Inflammatory macrophage treated with lipopolysaccharide for 4 hours (primary cell): Measurements from ENCODE around the gene FAM25C.
"Not testable (repeated sequence)": the region's sequence is repeated elsewhere in the genome, so short reads cannot be mapped to it uniquely, and the experiment has no call there.

ENCODE experiments used
- DNase-seq: peaks from one replicate; pipeline ENCODE4 v3.0.0-alpha.2; 2020

FAM25C gene

DNA sequence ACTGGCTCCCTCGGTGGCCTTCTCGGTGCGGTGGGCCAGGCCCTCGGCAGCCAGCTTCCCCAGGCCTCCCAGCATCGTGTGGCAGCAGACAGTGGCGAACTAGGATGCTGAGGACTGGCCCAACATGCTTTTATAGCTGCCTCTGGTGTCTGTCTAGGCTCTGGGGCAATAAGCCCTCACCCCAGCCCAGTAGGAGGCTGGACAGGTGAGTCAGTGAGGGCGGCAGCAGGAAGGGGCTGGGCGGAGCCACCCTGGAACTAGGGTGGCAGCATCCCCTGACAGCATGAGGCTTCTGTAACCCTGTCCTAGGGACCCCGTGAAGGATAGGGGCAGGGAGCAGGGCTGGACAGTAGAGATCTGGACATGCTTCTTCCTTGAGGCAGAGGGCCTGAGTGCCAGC, at the start of gene FAM25C:
FAM25C (minus strand) TSS at position 101 of the 400 bp plus-strand sequence; CDS start at position 75, 26 bp downstream.
- not testable (repeated sequence) for DNase-seq

DNA sequence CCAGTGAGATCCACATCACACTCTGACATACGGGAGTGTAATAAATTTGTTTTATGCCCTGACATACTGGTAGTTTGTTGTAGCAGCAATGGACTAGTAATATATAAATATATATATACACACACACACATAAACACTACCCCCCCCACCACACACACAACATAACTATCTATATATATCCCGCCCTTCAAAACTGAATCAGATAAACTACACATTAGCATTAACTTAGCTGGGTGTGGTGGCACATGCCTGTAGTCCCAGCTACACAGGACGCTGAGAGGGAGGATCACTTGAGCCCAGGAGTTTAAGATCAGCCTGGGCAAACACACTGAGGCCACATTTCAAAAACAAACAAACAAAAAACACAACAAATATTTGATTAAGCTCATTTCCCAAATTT, 45.0 kb upstream of the FAM25C start:
- not testable (repeated sequence) for DNase-seq

DNA sequence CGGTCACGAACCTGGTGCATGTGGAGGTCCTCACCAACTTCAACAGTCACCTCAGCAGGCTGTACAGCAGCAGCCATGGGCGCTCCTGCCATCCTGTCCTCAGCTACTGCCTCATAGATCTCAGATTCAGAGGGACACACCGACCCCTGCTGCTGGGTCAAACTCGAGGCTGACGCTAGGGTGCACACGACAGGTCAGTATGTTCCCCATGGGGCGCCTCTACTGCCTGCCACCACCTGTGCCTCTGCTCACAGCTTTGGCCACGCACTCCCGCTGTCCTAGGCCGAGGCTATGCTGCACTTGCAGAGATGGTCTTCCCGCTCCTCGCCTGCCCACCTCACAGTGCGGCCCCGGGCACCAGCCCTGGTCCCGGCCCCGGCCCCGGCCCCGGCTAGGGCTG, 31.8 kb upstream of the FAM25C start:
- DNase-seq, result not testable (repeated sequence)

DNA sequence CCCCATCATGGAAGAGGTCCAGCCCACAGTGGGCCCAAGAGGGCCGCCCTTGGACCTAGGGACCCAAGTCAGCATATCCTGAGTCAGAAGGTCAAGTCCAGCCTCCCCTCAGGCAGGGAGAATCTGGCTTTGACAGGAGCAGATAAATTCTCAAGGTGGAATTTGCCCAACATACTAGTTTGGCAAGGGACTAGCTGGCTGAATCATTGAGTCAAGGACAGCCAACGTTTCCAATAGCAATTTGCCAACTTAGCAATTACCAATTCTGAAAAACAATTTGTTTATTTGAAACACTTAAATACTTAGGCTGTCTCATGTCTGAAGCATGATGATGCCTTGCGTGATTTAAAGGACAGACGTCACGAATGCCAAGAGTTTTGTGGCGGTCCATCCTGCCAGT, 2.7 kb upstream of the FAM25C start:
- not testable (repeated sequence) for DNase-seq

DNA sequence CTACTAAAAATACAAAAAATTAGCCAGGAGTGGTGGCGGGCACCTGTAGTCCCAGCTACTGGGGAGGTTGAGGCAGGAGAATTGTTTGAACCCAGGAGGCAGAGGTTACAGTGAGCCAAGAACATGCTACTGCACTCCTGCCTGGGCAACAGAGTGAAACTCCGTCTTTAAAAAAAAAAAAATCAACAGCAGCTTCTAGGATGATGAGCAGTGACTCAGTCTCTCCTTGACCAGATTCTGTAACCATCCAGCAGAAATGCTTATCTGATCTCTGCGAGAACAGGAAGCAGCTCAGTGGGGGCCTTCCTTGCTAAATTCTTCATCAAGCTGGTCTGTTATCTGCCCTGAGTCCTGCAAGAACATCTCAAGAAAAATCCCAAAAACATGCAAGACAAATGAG, 5.5 kb downstream of the FAM25C start:
- peak; percentile 0 for DNase-seq

DNA sequence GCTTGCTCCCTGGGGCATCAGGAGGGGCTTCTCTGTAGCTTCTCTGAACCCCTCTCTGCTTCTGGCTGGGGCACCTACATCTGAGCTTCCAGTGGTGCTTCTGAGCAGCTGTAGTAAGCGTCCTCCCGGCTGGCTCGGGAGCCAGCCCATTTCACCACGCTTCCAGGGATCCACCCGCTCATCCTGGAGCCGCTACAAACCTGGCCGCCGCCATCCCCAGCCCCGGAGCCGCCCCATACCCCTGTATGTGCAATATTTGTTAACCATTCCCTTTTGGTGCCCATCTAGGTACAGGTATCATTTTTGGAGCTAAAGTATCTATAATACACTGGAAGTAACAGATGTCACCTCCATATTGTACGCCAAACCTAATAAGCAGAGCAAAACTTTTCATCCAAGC, 7.0 kb downstream of the FAM25C start:
- DNase-seq, result not testable (repeated sequence)

DNA sequence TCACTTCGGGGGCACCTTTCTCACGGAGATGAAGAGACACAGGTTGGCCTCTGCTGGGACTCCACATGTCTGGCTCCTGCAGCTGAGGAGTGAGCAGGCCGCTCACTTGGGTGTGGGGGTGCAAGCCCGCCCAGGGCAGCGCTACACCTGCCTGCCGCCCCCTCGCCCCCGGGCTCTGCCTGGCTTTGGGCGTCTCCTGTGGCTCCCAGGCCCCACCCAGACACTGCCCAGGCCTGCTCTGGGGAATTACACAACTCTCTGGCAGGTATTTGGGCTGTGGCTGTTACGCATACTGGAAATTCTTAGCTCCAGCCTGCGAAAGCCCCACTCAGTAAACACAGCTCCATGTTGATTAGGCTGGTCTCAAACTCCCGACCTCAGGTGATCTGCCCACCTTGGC, 7.9 kb downstream of the FAM25C start:
- not testable (repeated sequence) for DNase-seq

DNA sequence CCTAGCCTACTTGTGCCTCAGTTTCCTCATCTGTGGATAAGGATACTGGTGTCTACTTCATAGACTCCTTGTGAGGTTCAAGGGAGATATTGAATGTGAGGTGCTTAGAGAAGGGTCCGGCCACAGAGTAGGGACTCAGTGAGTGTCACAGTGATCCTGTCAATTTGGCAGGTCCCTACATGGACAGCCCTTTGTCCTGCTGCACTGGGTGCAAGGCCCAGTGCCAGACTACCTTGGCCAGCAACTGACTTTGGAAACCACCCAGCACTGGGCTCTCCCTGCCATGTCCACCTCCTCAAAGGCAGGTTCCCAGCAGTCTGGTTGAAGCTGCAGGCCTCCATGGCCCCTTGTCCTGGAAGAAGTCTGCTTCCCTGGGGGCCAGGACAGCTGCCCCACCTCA, 9.5 kb downstream of the FAM25C start:
- DNase-seq, result not testable (repeated sequence)

DNA sequence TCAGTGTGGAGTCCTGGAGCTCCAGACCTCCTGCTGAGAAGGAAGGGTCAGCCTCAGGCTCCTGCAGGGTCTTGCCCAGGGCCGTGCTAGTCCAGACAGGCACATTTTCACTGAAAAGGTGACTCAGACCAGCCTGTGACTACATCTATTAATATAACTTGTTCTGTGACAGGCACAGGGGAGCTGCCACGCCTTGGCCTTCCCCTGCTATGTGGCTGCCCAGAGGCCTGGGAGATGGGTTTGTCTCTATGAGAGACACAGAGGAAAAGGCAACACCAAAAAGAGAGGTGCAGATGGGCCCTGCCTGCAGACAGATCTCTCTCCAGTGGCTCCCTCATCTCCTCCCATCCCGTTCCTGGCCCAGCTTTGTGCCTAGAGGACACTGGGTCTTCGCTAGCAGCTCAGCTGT, 10.0 kb downstream of the FAM25C start:
- not testable (repeated sequence) for DNase-seq

DNA sequence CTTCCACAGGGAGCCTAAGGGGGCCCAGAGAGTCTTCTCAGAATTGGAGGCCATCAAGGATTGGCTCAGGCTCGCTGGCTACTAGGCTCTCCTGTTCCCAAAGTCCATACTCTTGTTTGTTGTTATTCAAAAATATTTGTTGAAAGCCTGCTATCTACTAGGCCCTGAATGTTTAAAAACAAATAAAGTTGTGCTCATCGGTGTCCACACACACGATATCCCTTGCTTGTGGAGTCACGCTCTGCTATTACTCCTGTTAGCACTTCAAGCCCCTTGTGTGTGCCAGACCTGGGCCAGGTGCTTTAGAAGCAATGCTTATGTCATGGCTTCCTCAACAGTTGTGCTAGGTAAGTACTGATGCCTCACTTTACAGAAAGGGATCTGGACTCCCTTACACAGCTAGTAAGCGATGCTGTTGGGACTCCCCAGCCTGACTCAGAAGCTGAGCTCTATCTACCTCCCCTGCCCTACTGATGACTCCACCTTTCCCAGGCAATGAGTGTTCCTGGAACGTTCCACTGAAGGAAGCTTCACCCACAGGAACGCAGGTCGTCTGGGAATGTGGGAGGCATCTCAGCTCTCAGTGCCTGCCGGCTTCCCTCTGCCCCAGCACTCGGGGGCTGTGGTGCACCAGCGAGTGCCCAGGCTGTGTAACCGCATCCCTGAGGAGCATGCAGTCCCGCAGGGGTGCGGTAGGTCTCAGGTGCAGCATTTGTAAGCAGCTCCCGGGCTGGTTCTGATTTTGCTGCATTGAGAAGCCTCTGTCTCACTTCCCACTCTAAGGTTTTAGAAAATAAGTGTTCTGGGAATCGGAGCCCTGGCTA, 10.7 kb downstream of the FAM25C start:
- not testable (repeated sequence) for DNase-seq

DNA sequence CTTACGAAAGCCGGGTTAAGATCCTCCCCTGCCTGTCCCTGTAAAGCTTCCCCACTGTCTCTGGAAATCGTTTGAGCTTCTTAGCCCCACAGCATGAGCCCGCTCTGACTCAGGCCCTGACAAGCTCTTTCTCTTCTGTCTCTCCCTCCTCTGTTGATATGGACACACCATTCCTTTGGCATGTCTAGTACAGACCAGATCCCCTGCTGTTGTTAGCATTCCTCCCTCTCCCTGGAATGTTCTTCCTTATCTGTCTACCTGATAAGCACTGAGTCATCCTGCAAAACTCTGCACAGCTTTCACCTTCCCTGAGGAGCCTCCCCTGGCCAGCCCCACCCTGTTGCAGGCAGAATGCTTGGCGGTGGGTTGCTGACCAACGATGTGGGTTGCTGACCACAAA, 11.6 kb downstream of the FAM25C start:
- DNase-seq, result not testable (repeated sequence)

DNA sequence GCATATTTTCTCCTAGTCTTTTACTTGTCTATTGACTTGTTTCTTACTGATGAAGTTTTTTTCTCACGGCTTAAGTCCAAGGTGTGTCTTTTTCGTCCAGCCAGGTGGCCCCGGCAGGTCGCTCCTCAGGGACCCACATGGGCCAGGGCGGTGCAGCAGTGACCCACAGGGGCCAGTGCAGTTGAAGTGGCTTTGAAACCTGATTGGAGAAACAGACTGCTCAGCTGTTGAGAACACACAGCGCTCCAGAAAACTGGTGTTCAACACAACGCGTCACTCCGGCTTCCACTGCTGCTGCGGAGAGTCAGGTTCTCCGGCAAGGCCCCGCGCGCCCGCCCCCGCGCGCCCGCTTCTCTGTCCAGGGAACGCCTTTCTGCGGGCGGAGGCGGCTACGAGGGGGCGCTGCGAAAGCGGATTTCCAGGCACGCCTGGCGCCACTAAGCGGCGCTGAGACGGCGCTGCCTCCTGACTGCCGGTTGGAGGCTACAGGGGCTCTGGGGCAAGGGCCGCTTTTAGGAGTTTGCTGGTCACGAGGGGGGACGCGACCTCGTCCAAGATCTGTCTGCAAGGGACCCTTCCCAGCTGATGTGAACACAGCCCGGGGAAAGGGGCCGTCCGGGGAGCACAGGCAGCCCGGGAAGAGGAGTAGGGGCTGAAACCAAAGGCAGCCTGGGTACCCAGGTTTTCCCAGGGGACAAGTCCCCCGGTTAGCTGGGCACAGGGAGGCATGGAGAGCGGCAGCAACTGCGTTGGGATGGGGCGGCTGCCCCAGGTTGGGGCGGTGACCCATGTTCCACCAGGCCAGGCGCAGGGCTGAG, 13.0 kb downstream of the FAM25C start:
- not testable (repeated sequence) for DNase-seq

DNA sequence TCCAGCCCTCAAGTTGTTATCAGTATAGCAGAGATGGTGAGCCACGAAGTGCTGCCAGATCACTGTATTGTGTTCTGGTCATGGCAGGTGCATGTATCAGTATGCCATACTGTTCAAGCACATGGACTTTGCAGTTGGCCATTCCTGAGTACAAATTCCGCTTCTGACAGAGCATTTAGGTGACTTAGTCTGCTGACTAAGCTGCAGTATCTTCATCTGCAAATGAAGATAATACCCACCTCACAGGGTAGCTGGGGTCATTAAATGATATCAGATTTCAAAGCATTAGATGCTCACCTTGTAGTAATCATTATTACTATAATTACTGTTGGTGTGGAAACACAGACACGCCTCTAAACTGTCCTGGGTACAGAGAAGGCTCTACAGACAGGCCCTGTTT, 24.2 kb downstream of the FAM25C start:
- DNase-seq, result not testable (repeated sequence)

DNA sequence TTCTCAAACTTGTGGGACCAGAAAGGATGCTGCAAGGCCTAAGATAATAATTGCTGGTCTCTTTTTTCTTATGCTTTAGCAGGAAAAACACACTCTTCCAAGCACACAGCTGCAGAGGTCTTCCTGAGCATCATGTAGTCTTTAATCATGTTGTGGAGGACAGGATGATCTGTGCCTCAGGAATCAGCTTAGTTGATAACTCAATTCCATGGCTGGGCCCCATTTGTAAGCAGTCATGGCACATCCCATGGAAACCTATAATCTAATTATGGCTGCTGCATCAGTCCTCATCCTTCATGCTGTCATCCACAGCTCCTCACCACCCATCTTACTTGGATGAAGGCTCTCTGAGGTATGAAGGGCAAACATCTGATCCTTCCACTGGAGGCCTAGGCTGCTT, 26.5 kb downstream of the FAM25C start:
- not testable (repeated sequence) for DNase-seq

DNA sequence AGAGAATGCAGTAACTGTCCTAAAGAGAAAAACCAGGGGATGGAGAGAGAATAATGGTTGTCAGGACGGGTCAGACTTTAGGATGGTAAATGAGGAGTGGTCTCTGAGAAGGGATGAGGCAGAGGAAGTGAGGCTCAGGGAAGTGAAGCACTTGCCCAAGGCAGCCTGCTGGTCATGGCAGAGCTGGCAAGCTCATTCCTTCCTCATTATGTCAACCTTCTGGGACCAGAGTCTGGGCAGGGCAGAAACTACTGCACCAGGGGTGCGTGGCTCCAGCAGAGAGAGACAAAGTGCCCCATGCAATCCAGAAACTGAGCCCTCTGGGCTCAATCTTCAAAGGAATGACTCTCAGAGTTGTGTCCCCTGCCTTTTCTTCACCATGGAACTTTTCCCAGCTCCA, 27.5 kb downstream of the FAM25C start:
- not testable (repeated sequence) for DNase-seq

DNA sequence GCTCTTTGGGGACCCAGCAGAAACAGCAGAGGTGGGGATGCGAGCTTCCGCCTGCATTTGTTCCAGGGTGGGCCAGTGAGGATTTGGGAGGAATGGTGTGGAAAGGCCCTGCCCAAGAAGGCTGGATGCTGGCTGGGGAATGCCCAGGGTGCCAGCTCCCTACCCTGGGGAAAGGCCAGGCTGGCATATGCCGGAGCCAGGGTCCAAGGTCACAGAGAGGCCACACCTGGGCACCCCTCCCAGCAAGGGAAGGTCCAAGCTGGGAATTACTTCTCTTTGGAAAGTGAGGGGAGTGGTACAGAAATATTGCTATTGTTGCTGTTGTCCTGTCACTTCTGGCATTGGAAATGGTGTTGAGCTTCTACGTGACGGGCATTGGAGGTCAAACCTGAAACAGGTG, 28.0 kb downstream of the FAM25C start:
- DNase-seq, result not testable (repeated sequence)

DNA sequence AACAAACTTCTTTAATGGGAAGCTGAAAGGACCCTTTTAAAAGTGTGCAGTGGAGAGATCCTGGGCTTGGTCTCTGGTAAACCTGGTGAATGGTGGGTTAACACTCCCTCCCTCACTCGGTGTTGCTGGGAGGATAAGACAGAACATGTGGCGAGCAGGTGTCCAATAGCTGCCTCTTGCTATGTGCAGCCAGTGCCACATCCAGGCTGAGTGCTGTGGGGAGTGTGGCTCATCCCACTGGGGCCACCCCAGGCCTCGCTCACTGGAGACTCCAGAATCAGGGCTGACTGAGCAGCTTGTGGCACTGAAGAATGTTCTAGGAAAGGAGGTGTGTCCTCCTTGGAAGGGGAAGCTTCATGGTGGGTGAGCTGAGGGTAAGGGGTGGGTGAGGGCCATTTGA, 29.5 kb downstream of the FAM25C start:
- DNase-seq, result not testable (repeated sequence)

DNA sequence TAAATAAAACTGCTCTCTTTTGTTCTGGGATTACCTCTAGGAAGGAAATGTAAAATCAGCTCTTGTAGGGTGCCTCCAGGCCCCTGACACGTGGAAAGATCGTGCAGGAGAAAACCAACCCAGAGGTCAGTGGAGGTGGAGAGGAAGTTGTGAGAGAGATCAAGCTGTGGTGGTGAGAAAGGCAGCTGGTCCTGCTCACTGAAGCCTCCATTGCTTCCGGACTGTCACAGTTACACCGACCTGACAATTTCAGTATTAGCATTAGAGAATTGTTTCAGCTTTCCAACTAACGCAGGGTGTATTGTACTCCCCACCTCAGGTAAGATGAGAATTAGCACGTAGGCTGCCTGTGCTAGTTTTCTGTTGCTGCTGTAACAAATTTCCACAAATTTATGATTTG, 30.6 kb downstream of the FAM25C start:
- DNase-seq, result not testable (repeated sequence)

DNA sequence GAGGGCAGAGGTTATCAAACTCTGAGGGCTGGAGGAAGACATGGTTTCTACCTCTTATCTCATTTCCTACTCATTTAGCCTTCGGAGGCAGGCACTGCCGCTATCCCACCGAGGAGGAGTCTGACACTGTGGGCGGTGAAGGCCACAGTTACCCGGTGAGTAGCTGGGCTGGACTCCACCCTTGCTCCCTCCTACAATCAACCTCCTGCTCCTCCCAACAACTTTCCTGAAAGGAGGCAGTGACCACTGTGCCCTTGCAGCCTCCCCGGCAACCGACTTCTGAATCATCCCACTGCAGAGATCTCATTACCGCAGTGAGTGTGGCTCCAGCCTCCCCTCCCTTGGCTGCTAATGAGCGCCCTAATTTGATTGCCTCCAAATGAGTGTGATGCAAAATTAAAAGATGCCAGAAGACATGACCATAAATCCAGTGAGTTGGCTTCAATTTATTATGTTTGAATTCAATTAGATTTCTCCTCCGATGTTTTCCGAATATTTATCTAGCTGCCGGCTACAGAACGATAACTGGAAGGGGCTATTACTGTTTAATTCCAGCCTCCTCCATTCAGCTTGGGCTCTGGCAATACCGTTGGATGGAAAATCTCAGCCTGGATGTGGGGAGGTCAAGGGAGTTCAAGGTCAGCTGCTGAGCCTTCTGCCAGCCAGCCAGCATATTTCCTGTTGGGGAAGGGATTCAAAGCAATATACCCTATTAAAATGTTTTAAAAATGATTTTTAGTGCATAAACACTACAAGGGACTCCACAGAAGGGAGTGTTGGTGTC, 35.1 kb downstream of the FAM25C start:
- not testable (repeated sequence) for DNase-seq

DNA sequence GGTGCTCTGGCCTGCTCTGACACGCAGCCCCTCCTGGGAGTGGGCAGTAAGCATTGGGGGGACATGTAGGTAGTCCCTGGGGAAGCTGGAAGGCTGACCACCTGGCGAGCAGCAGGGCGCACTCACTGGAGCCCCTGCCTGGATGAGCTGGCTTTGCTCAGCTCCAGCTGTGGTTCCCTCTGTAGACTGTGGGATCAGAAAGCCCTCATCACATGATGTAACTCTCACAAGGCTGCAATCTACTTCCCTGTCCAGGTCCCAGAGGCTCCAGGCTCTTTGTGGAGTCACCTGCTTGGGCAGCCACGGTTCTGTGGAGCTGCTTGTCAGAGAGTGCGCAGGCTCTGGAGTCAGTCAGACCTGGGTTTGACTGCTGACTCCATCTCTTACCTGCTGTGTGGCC, 36.8 kb downstream of the FAM25C start:
- DNase-seq, result not testable (repeated sequence)

DNA sequence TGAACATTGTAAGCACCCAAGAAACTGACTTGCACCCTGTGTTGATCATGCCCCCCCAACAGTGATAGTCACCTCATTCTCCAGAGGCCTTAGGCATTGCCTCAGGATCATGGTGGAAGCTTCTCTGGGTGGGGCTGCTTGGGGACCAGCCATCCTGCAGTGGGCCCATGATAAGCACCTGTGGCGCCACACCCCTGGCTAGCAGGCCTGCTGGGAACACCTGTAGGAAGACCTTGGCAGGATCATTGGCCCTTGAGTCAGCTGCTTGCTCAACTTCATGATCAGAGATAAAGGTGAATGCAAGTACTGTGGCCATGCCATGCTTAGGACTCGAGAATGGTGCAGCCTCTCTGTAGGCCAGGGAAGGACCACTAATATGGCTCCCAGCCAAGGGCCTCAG, 38.9 kb downstream of the FAM25C start:
- DNase-seq, result not testable (repeated sequence)

DNA sequence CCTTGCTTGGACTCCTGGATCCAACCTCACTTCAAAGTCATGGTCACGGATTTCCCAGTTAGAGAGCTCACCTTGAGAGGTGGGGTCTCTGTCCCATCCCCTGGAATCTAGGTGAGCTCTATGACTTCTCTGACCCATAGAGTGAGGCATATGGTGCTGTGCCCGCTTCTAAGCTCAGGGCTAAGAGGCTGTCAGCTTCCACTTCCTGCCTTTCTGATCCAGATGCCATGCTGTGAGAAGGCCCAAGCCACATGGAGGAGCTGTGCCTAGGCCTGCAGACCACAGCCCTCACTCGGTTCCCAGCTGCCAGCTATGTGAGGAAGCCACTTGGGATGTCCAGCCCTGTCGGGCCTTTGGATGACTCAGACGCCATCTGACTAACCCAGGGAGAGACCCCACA, 39.9 kb downstream of the FAM25C start:
- not testable (repeated sequence) for DNase-seq

DNA sequence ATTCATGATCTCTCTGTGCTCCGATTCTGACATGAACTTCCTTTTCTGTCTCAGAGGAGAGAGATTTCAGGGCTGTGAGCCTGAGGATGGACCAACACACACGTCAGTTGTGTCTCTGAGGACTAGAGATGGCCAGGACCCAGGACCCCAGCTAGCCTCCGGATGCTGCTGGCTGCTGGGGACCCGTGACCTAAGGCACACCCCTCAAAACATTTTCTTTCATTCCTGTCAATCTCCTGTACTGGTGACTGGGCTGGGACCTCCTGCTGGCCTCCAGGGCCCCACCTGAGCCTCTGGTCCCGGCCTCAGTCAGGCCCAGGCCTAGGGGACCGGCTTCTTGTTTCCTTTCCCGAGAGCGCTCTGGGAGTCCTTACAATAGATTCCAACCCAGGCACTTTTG, 42.4 kb downstream of the FAM25C start:
- not testable (repeated sequence) for DNase-seq
